GM12875 (cell line): ENCODE results near the gene KLHL22.

Source experiments
- H3K4me3 ChIP-seq: one replicate; pipeline ENCODE4 v1.5.1; 2011; ENCODE audit warnings: low read depth, low read length, control low read depth
- TF ChIP-seq, protein P1 (sequence below): IDR thresholded peaks from 2 replicates; pipeline ENCODE4 v1.5.1; 2011; ENCODE audit warnings: low read depth, mild to moderate bottlenecking, control low read depth, inconsistent platforms, low read length, moderate library complexity, borderline replicate concordance; ENCODE audit not compliant: insufficient read depth

Gene KLHL22

GRCh38 chr22:20464912-20465758 is 30.5 kb downstream of the KLHL22 start:
- TF ChIP-seq, protein P1, sequence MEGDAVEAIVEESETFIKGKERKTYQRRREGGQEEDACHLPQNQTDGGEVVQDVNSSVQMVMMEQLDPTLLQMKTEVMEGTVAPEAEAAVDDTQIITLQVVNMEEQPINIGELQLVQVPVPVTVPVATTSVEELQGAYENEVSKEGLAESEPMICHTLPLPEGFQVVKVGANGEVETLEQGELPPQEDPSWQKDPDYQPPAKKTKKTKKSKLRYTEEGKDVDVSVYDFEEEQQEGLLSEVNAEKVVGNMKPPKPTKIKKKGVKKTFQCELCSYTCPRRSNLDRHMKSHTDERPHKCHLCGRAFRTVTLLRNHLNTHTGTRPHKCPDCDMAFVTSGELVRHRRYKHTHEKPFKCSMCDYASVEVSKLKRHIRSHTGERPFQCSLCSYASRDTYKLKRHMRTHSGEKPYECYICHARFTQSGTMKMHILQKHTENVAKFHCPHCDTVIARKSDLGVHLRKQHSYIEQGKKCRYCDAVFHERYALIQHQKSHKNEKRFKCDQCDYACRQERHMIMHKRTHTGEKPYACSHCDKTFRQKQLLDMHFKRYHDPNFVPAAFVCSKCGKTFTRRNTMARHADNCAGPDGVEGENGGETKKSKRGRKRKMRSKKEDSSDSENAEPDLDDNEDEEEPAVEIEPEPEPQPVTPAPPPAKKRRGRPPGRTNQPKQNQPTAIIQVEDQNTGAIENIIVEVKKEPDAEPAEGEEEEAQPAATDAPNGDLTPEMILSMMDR = no peak
- no peak overlapping the region for H3K4me3 ChIP-seq

GRCh38 chr22:20464096-20464614 is 31.4 kb downstream of the KLHL22 start:
- TF ChIP-seq, protein P1 = no peak
- H3K4me3 ChIP-seq = no peak overlapping the region

DNA sequence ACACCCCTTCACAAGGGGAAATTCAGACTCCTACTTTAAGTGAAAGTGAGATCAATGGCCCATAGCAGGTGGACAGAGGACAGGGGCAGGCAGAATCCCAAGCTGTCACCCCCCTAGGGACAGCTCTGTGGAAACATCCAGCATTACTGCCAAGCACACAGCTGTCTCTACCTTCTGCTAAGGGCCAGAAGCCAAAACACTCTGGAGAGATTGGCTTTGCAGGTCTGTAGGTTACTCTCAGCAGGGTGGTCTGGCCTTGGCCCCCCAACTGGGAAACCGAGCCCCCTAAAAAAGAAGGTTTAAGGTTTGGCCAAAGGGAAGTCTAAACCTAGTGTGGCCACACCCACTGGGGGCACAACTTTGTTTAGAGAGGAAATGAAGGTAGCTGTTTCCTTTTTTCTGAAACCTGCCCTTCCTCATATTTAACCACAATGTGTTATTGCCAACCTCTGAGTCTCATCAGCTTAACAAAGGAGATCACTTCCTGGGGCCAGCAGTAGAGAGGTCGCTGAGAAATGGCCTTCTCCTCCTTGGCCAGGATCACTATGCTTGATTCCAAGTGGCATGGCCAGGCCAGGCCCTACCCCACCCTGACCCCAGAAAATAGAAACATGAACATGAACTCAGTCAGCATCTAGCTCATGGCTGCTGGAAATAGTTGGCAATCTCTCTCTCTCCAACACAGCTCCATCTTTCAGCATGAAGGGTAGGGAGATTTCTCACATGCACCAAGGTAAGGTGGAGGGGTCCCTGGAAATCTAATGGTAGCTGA is 32.1 kb downstream of the KLHL22 start:
- no peak overlapping the region for H3K4me3 ChIP-seq
- TF ChIP-seq, protein P1 = no peak

DNA sequence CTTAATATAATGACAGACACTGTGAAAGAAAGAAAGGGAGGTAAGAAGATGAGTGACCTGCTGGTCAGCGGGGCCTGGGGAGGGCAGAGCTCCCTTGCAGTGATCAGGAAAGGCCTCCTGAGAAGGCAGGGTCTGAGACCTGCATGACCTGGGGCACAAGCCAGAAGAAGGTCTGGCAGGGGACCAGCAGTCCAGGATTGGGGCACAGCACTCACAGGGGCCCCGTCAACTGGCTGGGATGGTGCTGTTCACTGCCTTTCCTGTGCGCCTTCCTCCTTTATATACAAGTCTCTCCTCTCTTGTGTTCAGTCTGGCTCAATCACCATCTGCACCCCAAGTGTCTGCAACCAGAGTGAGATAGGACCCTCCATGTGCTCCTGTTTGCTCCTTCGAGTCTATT is 35.7 kb downstream of the KLHL22 start:
- TF ChIP-seq, protein P1 = no peak

GRCh38 chr22:20459152-20459542 is 36.4 kb downstream of the KLHL22 start:
- TF ChIP-seq, protein P1 = no peak

More for the DNA sequence above, 35.7 kb downstream of the KLHL22 start:
- no peak overlapping the region for H3K4me3 ChIP-seq

GRCh38 chr22:20458530-20459151 is 37.0 kb downstream of the KLHL22 start:
- TF ChIP-seq, protein P1 = no peak
- H3K4me3 ChIP-seq = no peak overlapping the region

More at GRCh38 chr22:20459152-20459542, 36.4 kb downstream of the KLHL22 start:
- H3K4me3 ChIP-seq = no peak overlapping the region
